Measurements from ENCODE around the gene PRKG1.
A peak's percentile ranks its signal among the peaks of the same experiment; 100 is the strongest.

Gene PRKG1

GRCh38 chr10:51980752-51981151, 906.5 kb downstream of the PRKG1 start:
- H3K9me3 ChIP-seq (ENCODE audit: insufficient read depth, low read depth, low read length) = no peaks in the 10 kb centered on the region
- no peaks in the 10 kb centered on the region for H3K27me3 ChIP-seq (ENCODE audit: insufficient read depth, low read length)
- no peak overlapping the region for H3K27ac ChIP-seq (ENCODE audit: low read depth, low read length)
- H3K36me3 ChIP-seq (ENCODE audit: insufficient read depth, low read length) = no peaks in the 10 kb centered on the region
- H3K4me1 ChIP-seq (ENCODE audit: insufficient read depth, low read length) = no peaks in the 10 kb centered on the region
- H3K4me3 ChIP-seq (ENCODE audit: low read length) = no peak overlapping the region
- no peak overlapping the region for H3K9ac ChIP-seq (ENCODE audit: low read depth, low read length)

- H3K27ac ChIP-seq (ENCODE audit: low read depth, low read length) = no peak overlapping the region
- WGBS = 86% methylated on average over 1 of the region's 1 CpG
- no peaks in the 10 kb centered on the region for H3K9me3 ChIP-seq (ENCODE audit: insufficient read depth, low read depth, low read length)
- no peak overlapping the region for H3K9ac ChIP-seq (ENCODE audit: low read depth, low read length)
- no peaks in the 10 kb centered on the region for H3K36me3 ChIP-seq (ENCODE audit: insufficient read depth, low read length)
- H3K4me3 ChIP-seq (ENCODE audit: low read length) = no peak overlapping the region
- H3K4me1 ChIP-seq (ENCODE audit: insufficient read depth, low read length) = no peaks in the 10 kb centered on the region
- H3K27me3 ChIP-seq (ENCODE audit: insufficient read depth, low read length) = no peaks in the 10 kb centered on the region
Measured at GRCh38 chr10:51981731-51982130, 907.4 kb downstream of the PRKG1 start.

GRCh38 chr10:51983481-51983880, 909.2 kb downstream of the PRKG1 start:
- 96% methylated on average over 2 of the region's 2 CpGs for WGBS
- no peaks in the 10 kb centered on the region for H3K9me3 ChIP-seq (ENCODE audit: insufficient read depth, low read depth, low read length)
- H3K36me3 ChIP-seq (ENCODE audit: insufficient read depth, low read length) = no peaks in the 10 kb centered on the region

GRCh38 chr10:51985336-51985735, 911.0 kb downstream of the PRKG1 start:
- H3K4me3 ChIP-seq (ENCODE audit: low read length) = no peak overlapping the region
- H3K9ac ChIP-seq (ENCODE audit: low read depth, low read length) = no peak overlapping the region
- H3K9me3 ChIP-seq (ENCODE audit: insufficient read depth, low read depth, low read length) = no peaks in the 10 kb centered on the region
- no peaks in the 10 kb centered on the region for H3K27me3 ChIP-seq (ENCODE audit: insufficient read depth, low read length)
- no peaks in the 10 kb centered on the region for H3K36me3 ChIP-seq (ENCODE audit: insufficient read depth, low read length)
- no peaks in the 10 kb centered on the region for H3K4me1 ChIP-seq (ENCODE audit: insufficient read depth, low read length)
- no peak overlapping the region for H3K27ac ChIP-seq (ENCODE audit: low read depth, low read length)

More at GRCh38 chr10:51983481-51983880, 909.2 kb downstream of the PRKG1 start:
- Histone ChIP-seq H3K27me3 (ENCODE audit: insufficient read depth, low read length) (no peaks in the 10 kb centered on the region), H3K27ac (ENCODE audit: low read depth, low read length) (no peak overlapping the region), H3K9ac (ENCODE audit: low read depth, low read length) (no peak overlapping the region), H3K4me3 (ENCODE audit: low read length) (no peak overlapping the region), H3K4me1 (ENCODE audit: insufficient read depth, low read length) (no peaks in the 10 kb centered on the region)

GRCh38 chr10:51986516-51986915, 912.2 kb downstream of the PRKG1 start:
- Histone ChIP-seq H3K9me3 (ENCODE audit: insufficient read depth, low read depth, low read length) (no peaks in the 10 kb centered on the region), H3K27ac (ENCODE audit: low read depth, low read length) (no peak overlapping the region), H3K36me3 (ENCODE audit: insufficient read depth, low read length) (no peaks in the 10 kb centered on the region), H3K9ac (ENCODE audit: low read depth, low read length) (no peak overlapping the region), H3K4me1 (ENCODE audit: insufficient read depth, low read length) (no peaks in the 10 kb centered on the region), H3K4me3 (ENCODE audit: low read length) (no peak overlapping the region), H3K27me3 (ENCODE audit: insufficient read depth, low read length) (no peaks in the 10 kb centered on the region)
- 74% methylated on average over 1 of the region's 2 CpGs for WGBS

- no CpG with 5 or more reads among the region's 1 CpG for WGBS
- no peaks in the 10 kb centered on the region for H3K36me3 ChIP-seq (ENCODE audit: insufficient read depth, low read length)
- no peaks in the 10 kb centered on the region for H3K9me3 ChIP-seq (ENCODE audit: insufficient read depth, low read depth, low read length)
- no peak overlapping the region for H3K9ac ChIP-seq (ENCODE audit: low read depth, low read length)
- no peaks in the 10 kb centered on the region for H3K27me3 ChIP-seq (ENCODE audit: insufficient read depth, low read length)
- H3K27ac ChIP-seq (ENCODE audit: low read depth, low read length) = no peak overlapping the region
- H3K4me3 ChIP-seq (ENCODE audit: low read length) = no peak overlapping the region
- H3K4me1 ChIP-seq (ENCODE audit: insufficient read depth, low read length) = no peaks in the 10 kb centered on the region
Measured at GRCh38 chr10:51993475-51993874, 919.2 kb downstream of the PRKG1 start.

- H3K36me3 ChIP-seq (ENCODE audit: insufficient read depth, low read length) = no peaks in the 10 kb centered on the region
- H3K4me1 ChIP-seq (ENCODE audit: insufficient read depth, low read length) = peaks cover 6% of the 10 kb centered on the region; the same call in 1 of the 2 replicates
- no peak overlapping the region for H3K27ac ChIP-seq (ENCODE audit: low read depth, low read length)
- no peaks in the 10 kb centered on the region for H3K9me3 ChIP-seq (ENCODE audit: insufficient read depth, low read depth, low read length)
- no peak overlapping the region for H3K4me3 ChIP-seq (ENCODE audit: low read length)
- WGBS = 90% methylated on average over 4 of the region's 5 CpGs
- no peak overlapping the region for H3K9ac ChIP-seq (ENCODE audit: low read depth, low read length)
- no peaks in the 10 kb centered on the region for H3K27me3 ChIP-seq (ENCODE audit: insufficient read depth, low read length)
Measured at GRCh38 chr10:51999096-51999495, 924.8 kb downstream of the PRKG1 start.

GRCh38 chr10:52004342-52004949, 930.2 kb downstream of the PRKG1 start:
- H3K27ac ChIP-seq (ENCODE audit: low read depth, low read length) = no peak overlapping the region
- 66% methylated on average over 4 of the region's 5 CpGs for WGBS
- no peaks in the 10 kb centered on the region for H3K36me3 ChIP-seq (ENCODE audit: insufficient read depth, low read length)
- peaks cover 6% of the 10 kb centered on the region; the same call in 1 of the 2 replicates for H3K4me1 ChIP-seq (ENCODE audit: insufficient read depth, low read length)
- H3K27me3 ChIP-seq (ENCODE audit: insufficient read depth, low read length) = no peaks in the 10 kb centered on the region
- 0 out of 2 replicates have a peak, but pooled peaks cover 10% of the 10 kb centered on the region for H3K9me3 ChIP-seq (ENCODE audit: insufficient read depth, low read depth, low read length)
- H3K4me3 ChIP-seq (ENCODE audit: low read length) = no peak overlapping the region
- no peak overlapping the region for H3K9ac ChIP-seq (ENCODE audit: low read depth, low read length)

GRCh38 chr10:52007091-52007490, 932.8 kb downstream of the PRKG1 start:
- 0 out of 2 replicates have a peak, but pooled peaks cover 16% of the 10 kb centered on the region for H3K9me3 ChIP-seq (ENCODE audit: insufficient read depth, low read depth, low read length)
- no peaks in the 10 kb centered on the region for H3K36me3 ChIP-seq (ENCODE audit: insufficient read depth, low read length)
- 92% methylated on average over 2 of the region's 2 CpGs for WGBS
- H3K9ac ChIP-seq (ENCODE audit: low read depth, low read length) = no peak overlapping the region
- no peak overlapping the region for H3K27ac ChIP-seq (ENCODE audit: low read depth, low read length)
- no peaks in the 10 kb centered on the region for H3K27me3 ChIP-seq (ENCODE audit: insufficient read depth, low read length)
- H3K4me3 ChIP-seq (ENCODE audit: low read length) = no peak overlapping the region
- peaks cover 6% of the 10 kb centered on the region; the same call in 1 of the 2 replicates for H3K4me1 ChIP-seq (ENCODE audit: insufficient read depth, low read length)

GRCh38 chr10:52011118-52011517, 936.8 kb downstream of the PRKG1 start:
- 91% methylated on average over 1 of the region's 1 CpG for WGBS
- H3K27me3 ChIP-seq (ENCODE audit: insufficient read depth, low read length) = no peaks in the 10 kb centered on the region
- H3K36me3 ChIP-seq (ENCODE audit: insufficient read depth, low read length) = no peaks in the 10 kb centered on the region
- no peak overlapping the region for H3K27ac ChIP-seq (ENCODE audit: low read depth, low read length)
- peaks cover 42% of the 10 kb centered on the region for H3K9me3 ChIP-seq (ENCODE audit: insufficient read depth, low read depth, low read length)
- no peaks in the 10 kb centered on the region for H3K4me1 ChIP-seq (ENCODE audit: insufficient read depth, low read length)
- H3K4me3 ChIP-seq (ENCODE audit: low read length) = no peak overlapping the region
- H3K9ac ChIP-seq (ENCODE audit: low read depth, low read length) = no peak overlapping the region

GRCh38 chr10:52019077-52019555, 944.8 kb downstream of the PRKG1 start:
- Histone ChIP-seq H3K9ac (ENCODE audit: low read depth, low read length) (0 out of 2 replicates have a peak overlapping the region, but pooled peaks have one; percentile 24), H3K27ac (ENCODE audit: low read depth, low read length) (peak overlapping the region; percentile 45; the same call in 1 of the 2 replicates), H3K27me3 (ENCODE audit: insufficient read depth, low read length) (no peaks in the 10 kb centered on the region), H3K4me1 (ENCODE audit: insufficient read depth, low read length) (peaks cover 33% of the 10 kb centered on the region), H3K36me3 (ENCODE audit: insufficient read depth, low read length) (no peaks in the 10 kb centered on the region), H3K4me3 (ENCODE audit: low read length) (no peak overlapping the region), H3K9me3 (ENCODE audit: insufficient read depth, low read depth, low read length) (peaks cover 14% of the 10 kb centered on the region)
- 33% methylated on average over 3 of the region's 3 CpGs for WGBS

- no peaks in the 10 kb centered on the region for H3K36me3 ChIP-seq (ENCODE audit: insufficient read depth, low read length)
- H3K9me3 ChIP-seq (ENCODE audit: insufficient read depth, low read depth, low read length) = peaks cover 9% of the 10 kb centered on the region
- peak overlapping the region; percentile 45; the same call in 1 of the 2 replicates for H3K27ac ChIP-seq (ENCODE audit: low read depth, low read length)
- peaks cover 33% of the 10 kb centered on the region for H3K4me1 ChIP-seq (ENCODE audit: insufficient read depth, low read length)
- H3K9ac ChIP-seq (ENCODE audit: low read depth, low read length) = 0 out of 2 replicates have a peak overlapping the region, but pooled peaks have one; percentile 24
- H3K27me3 ChIP-seq (ENCODE audit: insufficient read depth, low read length) = no peaks in the 10 kb centered on the region
- H3K4me3 ChIP-seq (ENCODE audit: low read length) = no peak overlapping the region
Measured at GRCh38 chr10:52019656-52020055, 945.4 kb downstream of the PRKG1 start.

All from HUES64 (cell line).